Naive B cell (primary cell): ENCODE data around the gene HIVEP1. TPM values are rescaled to one million over a fixed set of nuclear protein-coding genes. Genes with fewer than 3 reads are reported as not detected.
"Not testable (repeated sequence)": the region's sequence is repeated elsewhere in the genome, so short reads cannot be mapped to it uniquely, and the experiment has no call there.

ENCODE experiments used
- ATAC-seq, 2 donors: fragments of 150-1000 bp; cut with Tn5 transposase; 2 replicates each; pipeline ENCODE4 v1.10.0; 2021; ENCODE audit warnings: low read depth in 2 of 2, mild to moderate bottlenecking in 2 of 2, moderate library complexity in 2 of 2
- DNase-seq: peaks from one replicate; pipeline ENCODE4 v3.0.0; 2022
- H3K27ac Mint-ChIP-seq, 6 donors: one replicate each; pipeline ENCODE4 v1.8.0; 2020 to 2022; ENCODE audit warnings: mild to moderate bottlenecking in 6 of 6, mixed read lengths in 6 of 6, moderate library complexity in 5 of 6, inconsistent platforms in 2 of 6
- H3K27me3 Mint-ChIP-seq, 3 donors: one replicate each; pipeline ENCODE4 v1.8.0; 2021 to 2022; ENCODE audit warnings: mixed read lengths in 3 of 3, mild to moderate bottlenecking in 1 of 3
- H3K36me3 Mint-ChIP-seq, 2 donors: one replicate each; pipeline ENCODE4 v1.8.0; 2020 to 2022; ENCODE audit warnings: mixed read lengths in 2 of 2, inconsistent platforms in 1 of 2, mild to moderate bottlenecking in 1 of 2
- H3K4me1 Mint-ChIP-seq, 3 donors: one replicate each; pipeline ENCODE4 v1.8.0; 2020 to 2022; ENCODE audit warnings: mixed read lengths in 3 of 3, inconsistent platforms in 1 of 3, mild to moderate bottlenecking in 1 of 3, moderate library complexity in 1 of 3
- H3K4me3 Mint-ChIP-seq, 8 donors: one replicate each; pipeline ENCODE4 v1.8.0; 2020 to 2022; ENCODE audit warnings: mild to moderate bottlenecking in 8 of 8, mixed read lengths in 8 of 8, moderate library complexity in 8 of 8, inconsistent platforms in 2 of 8
- H3K9me3 Mint-ChIP-seq, 7 donors: one replicate each; pipeline ENCODE4 v1.8.0; 2020 to 2022; ENCODE audit warnings: mixed read lengths in 7 of 7, mild to moderate bottlenecking in 5 of 7, inconsistent platforms in 2 of 7, moderate library complexity in 1 of 7
- polyA plus RNA-seq, 6 donors: library from polyadenylated mRNA; unstranded; fragments of 300-500 nt; fragmentation: Illumina TruSeq; gene quantifications; one replicate each; pipeline ENCODE4 v1.2.3, GENCODE V29; 2021; ENCODE audit warnings: low read depth in 6 of 6

The HIVEP1 gene
- polyA plus RNA-seq, 6 donors from 2014 or later, result 8.2 to 10.2 (median 8.7) TPM; not detected in 1

DNA sequence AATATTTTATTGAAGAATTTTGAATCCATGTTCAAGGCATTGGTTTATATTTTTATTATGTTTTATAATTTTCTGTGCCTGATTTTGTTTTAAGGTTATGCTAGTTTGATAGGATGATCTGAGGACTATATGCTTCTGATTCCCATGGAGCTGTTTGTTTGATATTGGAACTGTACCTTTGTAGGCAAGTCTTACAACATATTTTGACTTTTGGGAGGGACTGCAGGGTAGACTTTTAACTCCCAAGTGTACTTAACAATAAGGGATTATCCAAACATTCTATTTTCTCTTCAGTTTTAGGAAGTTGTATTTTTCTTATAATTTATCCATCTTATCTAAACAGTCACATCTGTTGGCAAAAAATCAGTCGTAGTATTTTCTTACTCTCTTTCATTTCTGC lies 82.6 kb downstream of the HIVEP1 start:
- DNase-seq (no peak), ATAC-seq (no peak)
- H3K27ac Mint-ChIP-seq, result peak overlapping the region in 1 of 6 donors; percentile 34
- no peak overlapping the region for H3K4me3 Mint-ChIP-seq
- no peaks in the 10 kb centered on the region for H3K27me3 Mint-ChIP-seq
- H3K36me3 Mint-ChIP-seq, result peaks cover 0 to 4% of the 10 kb centered on the region in 2 donors
- peaks cover 2 to 12% (median 8%) of the 10 kb centered on the region in 3 donors for H3K4me1 Mint-ChIP-seq
- peaks cover 0 to 5% (median 0%) of the 10 kb centered on the region in 7 donors for H3K9me3 Mint-ChIP-seq

DNA sequence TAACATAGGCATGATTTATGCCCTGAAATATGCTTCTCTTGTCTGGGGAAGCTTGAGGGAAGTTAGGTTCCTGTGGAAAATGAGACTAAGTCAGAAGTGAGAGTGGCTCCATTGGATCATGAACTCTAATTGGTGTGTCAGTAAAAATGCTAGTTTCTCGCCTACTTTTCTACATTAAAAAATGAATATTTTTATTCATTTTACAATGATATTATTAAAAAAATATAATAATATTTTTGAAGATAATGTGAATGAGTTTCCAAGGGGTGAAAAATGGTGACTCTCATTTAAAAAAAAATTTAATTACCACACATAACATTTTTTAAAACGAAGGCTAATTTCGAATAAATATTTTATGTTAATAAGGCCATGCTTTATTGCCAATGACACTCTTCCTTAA lies 84.2 kb downstream of the HIVEP1 start:
- ATAC-seq (no peak), DNase-seq (no peak)
- peaks cover 0 to 5% (median 0%) of the 10 kb centered on the region in 7 donors for H3K9me3 Mint-ChIP-seq
- peak overlapping the region in 1 of 6 donors; percentile 49 for H3K27ac Mint-ChIP-seq
- H3K27me3 Mint-ChIP-seq, result no peaks in the 10 kb centered on the region
- H3K4me1 Mint-ChIP-seq, result peaks cover 5 to 11% (median 6%) of the 10 kb centered on the region in 3 donors
- H3K4me3 Mint-ChIP-seq, result no peak overlapping the region
- H3K36me3 Mint-ChIP-seq, result peaks cover 0 to 4% of the 10 kb centered on the region in 2 donors

DNA sequence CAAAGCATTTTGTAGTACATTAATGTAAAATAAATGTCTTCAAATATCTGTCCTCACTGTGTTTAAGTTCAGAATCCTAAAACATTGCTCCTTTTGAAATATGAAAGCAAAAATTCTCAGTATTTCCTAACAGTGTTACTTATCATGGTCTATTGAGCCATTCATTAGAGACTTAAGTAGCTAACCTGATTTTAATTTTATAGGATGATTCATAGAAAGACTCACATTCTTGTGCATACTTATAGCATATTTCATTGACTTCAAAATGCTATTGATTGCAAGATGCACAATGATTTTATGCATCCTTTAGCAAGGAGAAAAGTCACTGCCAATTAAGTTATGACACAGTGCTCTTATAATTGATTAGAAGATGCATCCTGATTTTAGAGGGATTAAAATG lies 85.7 kb downstream of the HIVEP1 start:
- ATAC-seq (no peak), DNase-seq (no peak)
- Mint-ChIP-seq H3K36me3 (peaks cover 0 to 4% of the 10 kb centered on the region in 2 donors), H3K27me3 (no peaks in the 10 kb centered on the region), H3K4me1 (peaks cover 10 to 16% (median 11%) of the 10 kb centered on the region in 3 donors), H3K27ac (no peak overlapping the region), H3K4me3 (no peak overlapping the region), H3K9me3 (peaks cover 0 to 3% (median 0%) of the 10 kb centered on the region in 7 donors)

DNA sequence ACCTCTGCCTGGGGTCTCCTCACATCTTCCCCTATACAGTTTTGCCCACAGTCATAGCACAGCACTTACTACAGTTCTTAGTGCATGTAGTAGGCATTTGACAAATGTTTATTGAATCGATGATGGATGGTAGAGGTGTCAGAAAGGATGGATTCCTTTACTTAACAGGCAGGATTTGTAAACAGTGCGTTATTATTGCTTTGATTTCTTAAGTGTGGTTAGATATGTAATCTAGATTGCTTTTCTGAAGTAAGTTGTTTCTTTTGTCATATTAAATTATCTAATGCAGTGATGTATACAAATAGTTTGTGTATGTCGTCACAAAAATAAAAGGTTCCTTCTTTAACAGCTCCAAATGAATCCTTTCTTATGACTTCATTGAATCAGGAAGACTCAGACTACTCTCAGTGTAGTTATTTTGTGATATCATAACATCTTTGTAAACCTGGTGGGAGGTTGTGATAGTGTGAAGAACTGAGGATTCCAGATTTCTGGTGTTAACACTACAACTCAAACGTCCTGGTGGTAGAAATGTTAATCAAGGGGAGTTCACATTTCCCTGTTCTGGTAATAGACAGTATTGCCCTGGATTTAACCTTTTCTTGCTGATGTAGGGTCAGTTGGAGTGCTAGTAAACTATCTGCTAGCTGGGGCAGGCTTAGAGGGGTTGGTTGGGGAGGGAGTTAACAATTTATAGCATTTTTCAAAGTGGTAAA lies 87.7 kb downstream of the HIVEP1 start:
- H3K36me3 Mint-ChIP-seq, result peaks cover 0 to 4% of the 10 kb centered on the region in 2 donors
- DNase-seq, result no peak
- H3K9me3 Mint-ChIP-seq, result no peaks in the 10 kb centered on the region
- ATAC-seq, result no peak
- peak overlapping the region in 1 of 6 donors; percentile 41 for H3K27ac Mint-ChIP-seq
- H3K27me3 Mint-ChIP-seq, result no peaks in the 10 kb centered on the region
- H3K4me3 Mint-ChIP-seq, result no peak overlapping the region
- H3K4me1 Mint-ChIP-seq, result peaks cover 8 to 23% (median 10%) of the 10 kb centered on the region in 3 donors

DNA sequence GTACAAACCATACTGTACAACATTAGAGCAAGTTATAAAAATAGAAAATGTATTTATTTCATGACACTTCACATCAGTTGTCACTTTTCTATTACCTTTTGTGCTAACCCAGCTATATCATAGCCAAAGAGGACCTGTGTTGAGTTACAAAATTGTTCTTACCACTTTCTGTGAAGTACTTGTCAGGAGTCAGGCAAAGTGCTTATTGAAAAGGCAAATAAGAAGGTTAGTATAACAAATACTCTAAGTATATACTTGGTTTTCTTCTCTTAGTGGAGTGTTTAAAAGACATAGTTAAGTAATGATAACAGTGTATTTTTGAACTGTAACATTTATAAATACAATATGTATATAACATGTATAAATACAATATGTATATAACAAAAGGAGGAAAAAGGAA lies 88.9 kb downstream of the HIVEP1 start:
- Mint-ChIP-seq H3K27ac (no peak overlapping the region), H3K4me3 (no peak overlapping the region), H3K4me1 (peaks cover 9 to 21% (median 10%) of the 10 kb centered on the region in 3 donors), H3K36me3 (peaks cover 0 to 4% of the 10 kb centered on the region in 2 donors), H3K9me3 (no peaks in the 10 kb centered on the region), H3K27me3 (no peaks in the 10 kb centered on the region)
- DNase-seq, result no peak
- ATAC-seq, result no peak

DNA sequence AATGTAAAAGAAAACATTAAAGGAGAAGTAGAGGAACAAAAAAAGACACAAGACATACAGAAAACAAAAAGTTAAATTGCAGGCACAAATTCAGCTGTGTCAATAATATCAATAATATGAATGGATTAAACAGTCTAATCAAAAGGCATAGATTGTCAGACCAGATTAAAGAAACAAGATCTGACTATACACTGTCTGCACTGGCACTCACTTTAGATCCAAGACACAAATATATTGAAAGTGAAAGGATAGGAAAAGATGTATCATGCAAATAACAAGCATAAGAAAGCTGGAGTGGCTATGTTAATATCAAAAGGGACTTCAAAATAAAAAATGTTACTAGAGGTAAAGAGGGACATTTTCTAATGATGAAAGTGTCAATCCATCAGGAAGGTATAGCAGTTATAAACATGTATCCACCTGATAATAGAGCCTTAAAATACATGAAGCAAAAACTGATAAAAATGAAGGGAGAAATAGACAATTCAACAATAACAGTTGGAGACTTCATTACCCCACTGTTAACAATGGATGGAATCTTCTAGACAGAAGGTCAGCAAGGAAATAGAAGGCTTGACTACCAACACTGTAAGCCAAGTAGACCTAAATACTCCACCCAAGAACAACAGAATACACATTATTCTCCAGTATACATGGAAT lies 89.7 kb downstream of the HIVEP1 start:
- Mint-ChIP-seq H3K4me3 (no peak overlapping the region), H3K27ac (peak overlapping the region in 3 of 6 donors; percentile 40 to 58 (median 54)), H3K27me3 (no peaks in the 10 kb centered on the region), H3K4me1 (peaks cover 9 to 21% (median 10%) of the 10 kb centered on the region in 3 donors), H3K9me3 (no peaks in the 10 kb centered on the region), H3K36me3 (peaks cover 0 to 4% of the 10 kb centered on the region in 2 donors)
- no peak for DNase-seq
- no peak for ATAC-seq

DNA sequence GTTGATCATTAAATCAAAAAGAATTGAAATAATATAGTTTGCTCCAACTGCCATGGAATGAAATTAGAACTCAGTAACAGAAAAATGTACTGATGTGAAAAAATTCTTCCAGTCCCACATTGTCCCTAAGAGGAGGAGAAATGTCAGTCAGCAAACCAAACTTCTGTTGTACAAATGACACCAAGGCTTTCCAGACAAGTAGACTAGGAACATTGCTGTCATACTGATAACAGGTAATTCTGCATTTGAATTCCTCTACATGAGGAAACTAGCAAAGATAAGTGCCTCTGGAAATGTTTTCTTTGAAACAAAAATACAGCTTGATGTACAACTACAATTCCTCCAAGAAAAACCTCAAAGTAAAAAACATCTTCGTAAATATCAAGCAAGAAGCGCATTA lies 90.2 kb downstream of the HIVEP1 start:
- no peaks in the 10 kb centered on the region for H3K27me3 Mint-ChIP-seq
- H3K36me3 Mint-ChIP-seq, result peaks cover 0 to 4% of the 10 kb centered on the region in 2 donors
- H3K27ac Mint-ChIP-seq, result peak overlapping the region in 3 of 6 donors; percentile 4 to 54 (median 49)
- no peak overlapping the region for H3K4me3 Mint-ChIP-seq
- no peaks in the 10 kb centered on the region for H3K9me3 Mint-ChIP-seq
- ATAC-seq (no peak), DNase-seq (no peak)
- peaks cover 9 to 21% (median 10%) of the 10 kb centered on the region in 3 donors for H3K4me1 Mint-ChIP-seq

DNA sequence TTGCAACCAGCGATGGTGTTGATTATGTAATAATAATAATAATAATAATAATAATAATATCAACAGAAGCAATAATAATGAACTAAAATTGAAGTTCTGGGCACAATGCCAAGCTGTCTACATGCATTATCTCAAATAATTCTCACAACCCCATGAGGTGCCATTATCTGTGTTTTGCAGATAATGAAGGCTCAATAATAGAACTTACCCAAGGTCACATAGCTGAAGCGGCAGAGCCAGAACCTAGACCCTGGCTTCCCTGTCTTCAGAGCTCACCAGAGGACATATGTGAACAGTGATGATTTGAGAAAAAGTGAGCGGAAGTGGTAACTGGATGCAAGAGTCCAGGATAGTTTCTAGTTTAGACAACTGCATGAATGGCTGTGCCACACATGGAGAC lies 91.0 kb downstream of the HIVEP1 start:
- DNase-seq (no peak), ATAC-seq (no peak)
- peaks cover 0 to 4% of the 10 kb centered on the region in 2 donors for H3K36me3 Mint-ChIP-seq
- peaks cover 9 to 21% (median 10%) of the 10 kb centered on the region in 3 donors for H3K4me1 Mint-ChIP-seq
- H3K27ac Mint-ChIP-seq, result no peak overlapping the region
- H3K9me3 Mint-ChIP-seq, result no peaks in the 10 kb centered on the region
- H3K27me3 Mint-ChIP-seq, result no peaks in the 10 kb centered on the region
- H3K4me3 Mint-ChIP-seq, result peak overlapping the region in 1 of 8 donors; percentile 22

DNA sequence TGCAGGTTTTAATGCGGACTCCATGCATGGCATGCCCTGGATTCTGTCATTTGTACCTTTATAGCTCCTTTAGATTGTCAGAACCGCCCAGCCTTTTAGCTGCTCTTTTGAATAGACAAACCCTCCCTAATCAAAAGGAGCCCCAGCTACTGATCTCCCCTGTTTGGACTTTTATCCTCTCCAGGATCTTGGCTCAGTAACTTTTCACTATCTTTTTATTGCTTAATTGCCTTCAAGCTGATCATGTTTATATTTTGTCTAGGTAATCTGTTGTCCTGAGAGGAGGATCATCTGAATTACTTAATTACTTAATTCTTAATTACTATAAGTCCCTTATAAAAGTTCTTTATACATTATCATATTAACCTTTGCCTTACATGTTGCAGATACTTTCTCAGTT lies 93.2 kb downstream of the HIVEP1 start:
- peaks cover 5 to 16% (median 14%) of the 10 kb centered on the region in 3 donors for H3K4me1 Mint-ChIP-seq
- H3K27ac Mint-ChIP-seq, result peak overlapping the region in 1 of 6 donors; percentile 5
- H3K9me3 Mint-ChIP-seq, result no peaks in the 10 kb centered on the region

DNA sequence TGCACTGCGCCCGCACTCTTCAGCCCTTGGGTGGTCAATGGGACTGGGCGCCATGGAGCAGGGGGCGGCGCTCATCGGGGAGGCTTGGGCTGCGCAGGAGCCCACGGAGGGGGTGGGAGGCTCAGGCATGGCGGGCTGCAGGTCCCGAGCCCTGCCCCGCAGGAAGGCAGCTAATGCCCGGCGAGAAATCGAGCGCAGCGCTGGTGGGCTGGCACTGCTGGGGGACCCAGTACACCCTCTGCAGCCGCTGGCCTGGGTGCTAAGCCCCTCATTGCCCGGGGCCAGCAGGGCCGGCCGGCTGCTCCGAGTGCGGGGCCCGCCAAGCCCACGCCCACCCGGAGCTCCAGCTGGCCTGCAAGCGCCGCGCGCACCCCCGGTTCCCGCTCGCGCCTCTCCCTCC lies 96.3 kb downstream of the HIVEP1 start:
- DNase-seq, ATAC-seq, H3K27me3 Mint-ChIP-seq, H3K27ac Mint-ChIP-seq, H3K9me3 Mint-ChIP-seq, H3K4me3 Mint-ChIP-seq: not testable (repeated sequence)
- Mint-ChIP-seq H3K4me1 (peaks cover 7 to 23% (median 23%) of the 10 kb centered on the region in 3 donors), H3K36me3 (peaks cover 7 to 19% of the 10 kb centered on the region in 2 donors)

More for the DNA sequence above, 93.2 kb downstream of the HIVEP1 start:
- ATAC-seq (no peak), DNase-seq (no peak)
- H3K27me3 Mint-ChIP-seq, result no peaks in the 10 kb centered on the region
- no peak overlapping the region for H3K4me3 Mint-ChIP-seq
- H3K36me3 Mint-ChIP-seq, result peaks cover under 1 to 11% of the 10 kb centered on the region in 2 donors

DNA sequence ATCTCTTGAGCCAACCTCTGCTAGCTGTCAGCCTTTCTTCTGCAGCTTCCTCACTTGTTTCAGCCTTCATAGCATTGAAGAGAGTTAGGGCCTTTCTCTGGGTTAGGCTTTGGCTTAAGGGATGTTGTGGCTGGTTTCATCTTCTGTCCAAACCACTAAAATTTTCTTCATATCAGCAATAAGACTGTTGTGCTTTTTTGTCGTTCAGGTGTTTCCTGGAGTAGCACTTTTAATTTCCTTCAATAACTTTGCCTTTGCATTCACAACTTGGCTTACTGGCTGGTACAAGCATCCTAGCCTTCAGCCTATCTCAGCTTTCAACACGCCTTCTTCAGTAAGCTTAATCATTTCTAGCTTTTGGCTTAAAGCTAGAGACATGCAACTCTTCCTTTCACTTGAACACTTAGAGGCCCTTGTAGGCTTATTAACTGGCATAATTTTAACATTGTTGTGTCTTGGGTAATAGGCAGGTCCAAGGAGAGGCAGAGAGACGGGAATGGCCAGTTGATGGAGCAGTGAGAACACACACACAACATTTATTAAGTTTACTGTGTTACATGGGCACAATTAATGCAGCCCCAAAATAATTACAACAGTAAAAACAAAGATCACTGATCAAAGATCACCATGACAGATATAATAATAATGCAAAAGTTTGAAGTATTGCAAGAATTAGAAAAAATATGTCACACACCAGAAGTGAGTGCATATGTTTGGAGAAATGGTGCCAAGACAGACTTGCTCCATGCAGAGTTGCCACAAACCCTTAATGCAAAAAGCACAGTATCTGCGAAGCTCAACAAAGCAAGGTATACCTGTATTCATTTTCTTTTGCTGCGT lies 98.6 kb downstream of the HIVEP1 start:
- no peaks in the 10 kb centered on the region for H3K27me3 Mint-ChIP-seq
- peak overlapping the region in 2 of 6 donors; percentile 48 to 75 for H3K27ac Mint-ChIP-seq
- H3K36me3 Mint-ChIP-seq, result peaks cover 8 to 20% of the 10 kb centered on the region in 2 donors
- ATAC-seq (no peak), DNase-seq (no peak)
- H3K4me3 Mint-ChIP-seq, result peak overlapping the region in 1 of 8 donors; percentile 50
- peaks cover 0 to 5% (median 0%) of the 10 kb centered on the region in 7 donors for H3K9me3 Mint-ChIP-seq
- H3K4me1 Mint-ChIP-seq, result peaks cover 26 to 36% (median 35%) of the 10 kb centered on the region in 3 donors

DNA sequence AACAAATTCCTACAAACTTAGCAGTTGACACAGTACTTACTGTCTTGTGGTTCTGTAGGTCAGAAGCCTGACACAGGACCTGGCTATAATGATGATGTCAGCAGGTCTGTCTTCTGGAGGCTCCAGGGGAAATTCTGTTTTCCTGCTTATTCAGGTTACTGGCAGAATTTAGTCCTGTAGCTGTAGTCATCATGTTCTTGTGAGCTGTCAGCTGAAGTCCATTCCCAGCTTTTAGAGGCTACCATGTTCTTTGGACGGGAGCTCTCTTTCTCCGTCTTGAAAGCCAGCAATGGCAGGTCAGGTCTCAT lies 99.2 kb downstream of the HIVEP1 start:
- no peak overlapping the region for H3K4me3 Mint-ChIP-seq
- H3K27me3 Mint-ChIP-seq, result no peaks in the 10 kb centered on the region
- no peak for ATAC-seq
- H3K27ac Mint-ChIP-seq, result no peak overlapping the region
- H3K4me1 Mint-ChIP-seq, result peaks cover 28 to 41% (median 40%) of the 10 kb centered on the region in 3 donors
- H3K9me3 Mint-ChIP-seq, result peaks cover 0 to 10% (median 3%) of the 10 kb centered on the region in 7 donors
- H3K36me3 Mint-ChIP-seq, result peaks cover 14 to 26% of the 10 kb centered on the region in 2 donors
- no peak for DNase-seq

DNA sequence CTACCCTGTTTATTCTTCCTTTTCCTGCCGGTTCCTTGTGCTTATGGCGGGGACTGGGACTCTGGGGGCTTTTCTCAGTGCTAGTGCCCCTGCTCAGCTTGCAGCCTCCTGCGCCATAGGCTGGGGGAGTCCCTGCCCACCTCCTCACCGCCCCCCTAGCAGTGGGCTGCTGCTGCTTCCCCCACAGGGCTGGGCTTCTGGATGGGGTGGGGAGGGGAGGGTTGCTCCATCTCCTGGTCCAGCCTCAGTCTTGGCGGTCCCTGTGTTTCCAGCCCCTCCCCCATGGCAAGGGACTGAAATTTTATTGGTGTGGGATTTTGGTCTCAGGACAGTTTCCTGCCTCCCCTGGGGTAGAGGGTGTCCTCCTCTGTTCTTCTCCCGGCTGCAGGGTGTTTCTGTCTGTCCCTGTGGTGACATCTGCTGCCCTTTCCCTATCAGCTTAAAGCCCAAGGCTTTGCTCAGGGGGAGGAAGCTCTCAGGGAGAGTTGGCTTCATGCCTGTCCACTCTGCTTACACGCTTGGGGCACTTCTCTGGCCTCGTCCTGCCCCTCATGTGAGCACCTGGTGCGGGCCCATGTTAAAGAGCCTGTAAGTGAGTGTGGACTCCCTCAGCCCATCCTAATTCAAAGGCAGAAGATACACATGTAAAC lies 100.6 kb downstream of the HIVEP1 start:
- peak overlapping the region in 3 of 8 donors; percentile 50 to 75 (median 55) for H3K4me3 Mint-ChIP-seq
- no peak for ATAC-seq

More for the DNA sequence above, 100.6 kb downstream of the HIVEP1 start:
- Mint-ChIP-seq H3K27me3 (no peaks in the 10 kb centered on the region), H3K9me3 (peaks cover 0 to 24% (median 11%) of the 10 kb centered on the region in 7 donors), H3K27ac (peak overlapping the region in 4 of 6 donors; percentile 62 to 95 (median 80)), H3K36me3 (peaks cover 23 to 34% of the 10 kb centered on the region in 2 donors), H3K4me1 (peaks cover 33 to 44% (median 44%) of the 10 kb centered on the region in 3 donors)
- no peak for DNase-seq
